HG02588 (cell line): ENCODE data around the gene HOXD9.

Experiments used
- ATAC-seq: cut with Tn5 transposase; IDR thresholded peaks from one replicate; pipeline ENCODE4 v1.9.1; 2021; ENCODE audit warnings: mild to moderate bottlenecking, moderate library complexity; ENCODE audit not compliant: unreplicated experiment

HOXD9 gene

DNA sequence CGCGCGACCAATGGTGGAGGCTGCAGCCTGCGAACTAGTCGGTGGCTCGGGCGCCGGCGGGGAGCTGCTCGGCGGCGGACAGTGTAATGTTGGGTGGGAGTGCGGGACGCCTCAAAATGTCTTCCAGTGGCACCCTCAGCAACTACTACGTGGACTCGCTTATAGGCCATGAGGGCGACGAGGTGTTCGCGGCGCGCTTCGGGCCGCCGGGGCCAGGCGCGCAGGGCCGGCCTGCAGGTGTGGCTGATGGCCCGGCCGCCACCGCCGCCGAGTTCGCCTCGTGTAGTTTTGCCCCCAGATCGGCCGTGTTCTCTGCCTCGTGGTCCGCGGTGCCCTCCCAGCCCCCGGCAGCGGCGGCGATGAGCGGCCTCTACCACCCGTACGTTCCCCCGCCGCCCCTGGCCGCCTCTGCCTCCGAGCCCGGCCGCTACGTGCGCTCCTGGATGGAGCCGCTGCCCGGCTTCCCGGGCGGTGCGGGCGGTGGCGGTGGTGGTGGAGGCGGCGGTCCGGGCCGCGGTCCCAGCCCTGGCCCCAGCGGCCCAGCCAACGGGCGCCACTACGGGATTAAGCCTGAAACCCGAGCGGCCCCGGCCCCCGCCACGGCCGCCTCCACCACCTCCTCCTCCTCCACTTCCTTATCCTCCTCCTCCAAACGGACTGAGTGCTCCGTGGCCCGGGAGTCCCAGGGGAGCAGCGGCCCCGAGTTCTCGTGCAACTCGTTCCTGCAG, at the start of gene HOXD9:
Gene HOXD9 (plus strand): TSS at position 37 of the 728 bp plus-strand sequence. CDS start 50 bp downstream, at position 87.
- no peak for ATAC-seq

DNA sequence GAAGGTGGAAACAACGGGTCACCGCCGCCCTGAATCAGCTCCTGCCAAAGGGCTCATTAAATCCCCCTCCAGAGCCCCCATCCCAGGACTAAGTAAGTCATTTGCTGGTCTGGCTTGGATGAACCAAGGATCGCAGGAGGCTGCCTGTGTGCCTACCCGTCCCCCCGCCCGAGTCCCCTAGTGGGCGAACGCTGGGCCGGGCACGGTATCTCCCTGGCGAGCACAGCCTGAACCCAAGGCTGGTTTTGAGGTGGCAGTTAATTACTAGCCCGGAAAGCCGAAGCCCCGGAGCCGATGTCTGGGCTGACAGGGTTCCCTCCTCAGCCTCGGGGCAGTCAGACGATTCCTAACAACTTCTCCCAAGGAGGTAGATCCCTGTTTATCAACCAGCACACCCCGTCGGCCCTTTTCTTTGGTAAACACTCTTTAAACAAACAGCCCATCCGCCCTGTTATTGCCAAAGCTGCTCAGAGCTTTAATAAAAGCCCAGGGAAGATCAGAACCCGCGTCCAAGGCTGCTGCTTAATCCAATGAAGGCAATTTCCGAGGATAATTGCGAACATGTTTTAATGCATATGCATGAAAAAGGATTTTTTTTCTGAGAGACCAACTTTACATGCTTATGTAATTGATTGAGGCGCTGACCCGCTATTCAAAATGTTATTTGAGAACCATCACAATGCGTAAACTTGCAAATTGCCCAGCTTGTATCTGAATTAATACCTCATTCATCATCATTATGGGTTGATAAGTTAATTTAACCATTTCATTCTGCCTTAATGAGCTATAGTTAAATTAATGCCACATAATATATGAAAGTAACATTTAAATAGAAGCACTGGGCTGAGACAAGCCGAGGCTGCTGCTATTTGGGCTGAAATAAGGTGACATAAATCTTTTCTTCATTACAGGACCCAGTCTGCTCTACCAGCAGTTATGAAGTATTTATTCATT, 49.3 kb upstream of the HOXD9 start:
- ATAC-seq = no peak

DNA sequence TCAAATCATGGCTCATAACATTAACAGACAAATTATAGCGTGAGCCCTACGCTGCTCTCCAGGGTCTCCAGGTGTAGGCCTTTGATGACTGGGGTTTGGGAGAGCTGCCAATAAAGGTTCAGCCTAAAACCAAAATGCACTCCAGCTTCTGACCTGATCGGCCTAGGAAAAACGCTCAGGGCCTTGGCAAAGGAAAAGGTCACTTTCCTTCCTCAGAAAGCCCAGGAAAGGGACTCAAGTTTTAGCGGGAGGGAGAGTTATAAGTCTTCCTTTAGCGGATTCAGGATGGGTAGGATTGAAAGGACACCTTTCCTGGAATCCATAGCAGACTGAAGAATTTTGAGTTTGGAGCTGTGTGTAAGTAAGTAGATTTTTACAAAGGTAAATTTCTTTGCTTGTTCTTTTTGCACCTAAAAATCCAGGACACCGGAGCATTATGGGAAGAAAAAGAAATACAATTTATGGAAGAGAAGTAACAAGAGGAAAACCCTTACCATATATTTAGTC, 47.5 kb upstream of the HOXD9 start:
- ATAC-seq = no peak

DNA sequence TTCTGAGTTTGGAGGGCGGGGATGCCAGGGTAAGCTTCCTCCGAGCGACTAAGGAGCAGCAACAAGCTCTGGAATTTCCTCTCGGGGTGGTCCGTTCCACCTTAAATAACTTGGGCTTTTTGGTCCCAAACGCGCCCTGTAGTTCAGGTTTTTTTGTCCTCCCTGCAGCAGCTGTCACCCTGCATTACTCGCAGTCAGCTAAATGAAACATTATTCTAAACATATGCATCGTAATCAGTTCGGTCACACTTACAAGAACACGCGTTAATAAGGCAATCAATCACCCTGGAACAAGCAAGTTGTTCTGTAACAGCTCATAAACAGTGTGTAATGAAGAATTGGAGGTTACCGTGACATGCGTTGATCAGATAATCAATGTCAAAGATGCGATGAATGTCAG, 47.0 kb upstream of the HOXD9 start:
- ATAC-seq = no peak

DNA sequence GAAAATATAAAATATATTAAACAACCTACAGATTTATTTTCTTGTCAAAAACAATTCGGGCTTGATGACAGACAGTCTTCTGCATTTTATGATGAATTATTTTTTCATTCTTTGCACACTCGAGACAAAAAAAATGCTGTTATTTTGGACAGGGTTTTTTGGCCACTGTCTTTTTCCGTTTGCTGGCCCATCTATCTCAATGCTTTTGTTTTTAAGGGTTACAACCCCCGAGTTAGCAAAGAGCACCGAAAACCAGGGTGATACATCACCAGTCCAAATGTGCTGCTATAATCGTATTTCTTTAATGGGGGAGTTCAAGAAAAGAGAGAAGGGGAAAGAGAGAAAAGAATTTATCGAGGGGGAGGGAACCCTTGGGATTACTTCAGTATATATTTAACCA, 46.5 kb upstream of the HOXD9 start:
- no peak for ATAC-seq

DNA sequence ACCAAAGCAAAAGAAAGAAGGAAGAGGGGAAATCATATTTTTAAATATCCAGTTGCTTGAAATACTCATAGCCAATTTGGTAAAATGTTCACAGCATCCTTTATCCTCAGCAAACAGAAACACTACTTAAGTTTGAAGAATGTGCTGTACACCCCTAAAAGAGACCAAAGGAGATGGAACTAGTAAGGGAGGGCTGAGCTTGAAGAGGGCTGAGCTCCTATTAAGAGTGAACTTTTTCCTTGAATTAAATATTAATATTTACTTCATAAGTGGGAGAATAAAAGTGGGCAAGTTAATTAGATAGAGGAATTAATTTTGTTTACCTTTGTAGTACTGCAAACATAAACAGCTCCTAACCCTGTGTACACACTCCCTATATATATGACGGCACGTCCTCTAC, 45.7 kb upstream of the HOXD9 start:
- no peak for ATAC-seq

DNA sequence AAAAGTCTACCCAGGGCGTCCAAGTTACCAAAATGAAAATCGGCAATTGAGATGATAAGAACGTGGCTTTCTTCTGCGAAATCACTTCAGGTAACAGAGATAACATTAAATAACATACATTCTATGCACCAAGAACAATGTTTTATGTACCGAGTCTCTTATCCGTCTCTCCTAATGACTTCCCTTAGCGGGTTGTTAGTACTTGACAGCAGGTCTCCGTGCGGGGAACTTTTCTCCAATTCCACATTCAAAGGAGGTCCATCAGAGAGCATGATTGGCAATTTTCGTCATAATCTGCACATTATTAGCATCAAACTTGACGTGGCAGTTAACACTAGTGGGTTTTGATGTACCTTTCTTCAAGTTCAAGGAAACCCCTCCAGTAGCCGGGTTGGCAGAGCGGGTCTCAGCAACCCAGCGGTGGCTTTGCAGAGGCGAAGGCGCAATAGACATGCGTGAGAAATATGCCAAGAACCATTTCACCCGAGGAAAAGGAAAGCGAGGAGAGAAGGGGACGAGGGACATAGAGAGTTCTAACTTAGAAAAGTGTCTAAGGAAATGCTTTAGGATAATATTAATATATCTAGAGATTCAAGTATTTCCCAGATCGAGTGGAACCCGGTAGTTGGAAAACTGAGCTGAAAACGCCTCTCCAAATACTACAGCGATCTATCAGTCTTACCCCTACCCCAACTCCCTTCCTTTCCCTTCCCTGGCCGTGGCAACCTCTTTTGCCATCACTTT, 43.8 kb upstream of the HOXD9 start:
- ATAC-seq = no peak

DNA sequence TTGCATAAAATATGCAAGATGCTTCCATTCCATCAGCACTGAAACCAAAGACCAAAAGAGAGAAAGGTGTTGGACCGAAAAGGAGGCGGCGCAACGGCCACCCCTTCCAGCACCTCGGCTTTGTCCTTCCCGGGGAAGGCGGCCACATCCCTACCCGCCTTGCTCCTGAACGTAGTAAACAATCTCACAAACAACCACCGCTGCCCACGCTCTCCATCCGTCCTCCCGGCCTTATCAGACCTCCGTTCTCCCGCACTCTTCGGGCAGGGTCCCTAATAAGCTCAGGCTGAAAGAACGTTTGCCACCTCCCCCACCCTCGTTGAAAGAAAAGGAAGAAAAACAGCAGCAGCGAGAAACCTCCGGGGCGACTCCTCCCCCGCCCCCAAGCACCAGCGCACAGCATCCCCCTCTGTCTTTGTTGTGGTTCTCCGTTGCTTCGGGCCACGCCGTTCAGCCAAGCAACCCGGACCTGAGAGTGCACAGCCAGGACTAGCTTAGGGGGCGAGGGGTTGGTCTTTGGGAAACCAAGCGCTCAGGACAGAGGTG, 43.2 kb upstream of the HOXD9 start:
- no peak for ATAC-seq

DNA sequence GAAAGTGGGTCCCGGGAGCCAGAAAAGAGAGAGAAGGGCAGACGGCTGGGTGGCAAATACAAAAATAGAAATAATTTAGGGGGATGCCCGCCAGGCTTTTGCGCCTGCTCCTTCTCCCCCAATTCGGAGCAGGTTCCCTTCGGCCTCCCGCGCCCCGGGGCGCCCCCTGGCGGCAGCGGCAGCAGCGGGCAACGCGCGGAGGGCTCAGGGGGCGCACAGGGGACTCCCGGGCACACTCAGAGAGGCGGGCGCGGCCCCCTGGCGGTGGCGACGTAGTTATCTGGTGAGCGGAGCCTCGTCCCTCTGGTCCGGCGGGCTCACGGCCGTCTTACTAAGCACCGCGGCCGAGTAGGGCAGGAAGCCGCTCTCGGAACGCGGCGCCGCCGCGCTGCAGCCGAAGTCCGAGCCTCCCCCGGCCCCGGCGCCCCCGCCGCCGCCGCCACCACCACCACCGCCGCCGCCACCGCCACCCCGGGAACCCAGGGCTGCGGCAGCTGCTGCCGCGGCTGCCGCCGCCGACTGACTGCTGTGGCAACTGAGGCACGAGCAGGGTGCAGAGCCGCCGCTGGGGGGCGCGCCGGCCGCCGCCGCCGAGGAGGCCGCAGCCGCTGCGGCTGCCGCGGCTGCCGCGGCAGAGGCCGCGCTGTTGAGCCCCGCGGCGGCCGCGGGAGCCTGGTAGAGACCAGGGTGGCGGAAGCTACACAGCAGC, 42.5 kb upstream of the HOXD9 start:
- no peak for ATAC-seq

DNA sequence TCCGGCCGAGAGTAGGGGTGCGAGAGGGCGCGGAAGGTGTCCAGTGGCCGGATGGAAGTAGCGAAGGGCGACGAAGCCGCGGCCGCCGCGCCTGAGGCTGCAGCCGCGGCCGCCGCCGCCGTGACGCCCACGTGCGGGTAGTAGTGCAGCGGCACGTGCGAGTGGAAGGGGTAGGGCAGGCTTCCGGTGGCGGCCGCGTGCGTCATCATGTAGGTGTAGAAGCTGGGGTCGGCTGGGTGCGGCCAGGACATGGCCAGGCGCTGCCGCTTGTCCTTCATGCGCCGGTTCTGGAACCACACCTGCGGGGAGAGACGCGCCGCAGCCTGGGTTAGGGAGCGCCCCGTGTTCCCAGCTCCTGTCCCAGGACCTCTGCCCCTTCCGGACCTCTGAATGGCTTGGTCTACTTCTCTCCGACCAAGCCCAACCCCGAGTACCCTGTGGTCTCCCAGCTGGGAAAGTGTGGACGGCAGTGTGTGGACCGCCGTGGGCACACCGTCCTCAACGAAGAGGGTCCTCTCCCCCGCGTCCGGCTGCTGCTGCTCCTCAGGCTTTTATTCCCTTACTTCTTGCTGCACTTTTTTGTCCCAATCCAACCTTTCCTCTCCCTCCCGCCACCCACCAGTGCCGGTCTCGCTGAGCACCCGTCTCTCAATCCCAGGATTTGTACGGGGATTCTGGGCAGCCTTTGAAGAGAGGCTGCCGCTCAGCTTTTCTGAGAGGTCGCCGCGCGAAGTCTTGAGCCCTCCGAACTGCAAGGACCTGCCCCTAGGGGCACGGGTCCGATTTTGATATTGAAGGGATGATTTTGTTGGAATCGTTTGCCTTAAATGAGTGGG, 41.8 kb upstream of the HOXD9 start:
- ATAC-seq = no peak

DNA sequence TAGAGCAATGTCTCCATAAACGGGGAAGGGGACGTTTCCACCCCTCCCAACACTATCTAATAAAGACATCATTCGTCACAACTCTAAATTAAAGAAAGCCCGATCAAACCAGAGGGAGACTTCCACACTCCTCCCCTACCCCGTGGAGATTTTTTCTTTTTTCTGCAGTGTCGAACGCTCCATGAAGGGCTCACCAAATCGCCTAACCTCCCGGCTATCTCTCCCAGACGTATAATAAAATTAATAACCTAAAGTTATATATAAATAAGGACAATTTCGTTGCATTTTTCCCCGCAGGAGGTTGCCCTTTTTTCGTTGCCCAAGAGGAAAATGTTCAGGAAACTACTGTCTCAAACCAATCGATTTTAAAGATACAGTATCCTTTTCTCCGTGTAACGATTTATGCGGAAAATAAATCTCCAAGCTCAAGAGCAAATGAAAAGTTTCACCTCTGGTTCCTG, 41.1 kb upstream of the HOXD9 start:
- no peak for ATAC-seq

DNA sequence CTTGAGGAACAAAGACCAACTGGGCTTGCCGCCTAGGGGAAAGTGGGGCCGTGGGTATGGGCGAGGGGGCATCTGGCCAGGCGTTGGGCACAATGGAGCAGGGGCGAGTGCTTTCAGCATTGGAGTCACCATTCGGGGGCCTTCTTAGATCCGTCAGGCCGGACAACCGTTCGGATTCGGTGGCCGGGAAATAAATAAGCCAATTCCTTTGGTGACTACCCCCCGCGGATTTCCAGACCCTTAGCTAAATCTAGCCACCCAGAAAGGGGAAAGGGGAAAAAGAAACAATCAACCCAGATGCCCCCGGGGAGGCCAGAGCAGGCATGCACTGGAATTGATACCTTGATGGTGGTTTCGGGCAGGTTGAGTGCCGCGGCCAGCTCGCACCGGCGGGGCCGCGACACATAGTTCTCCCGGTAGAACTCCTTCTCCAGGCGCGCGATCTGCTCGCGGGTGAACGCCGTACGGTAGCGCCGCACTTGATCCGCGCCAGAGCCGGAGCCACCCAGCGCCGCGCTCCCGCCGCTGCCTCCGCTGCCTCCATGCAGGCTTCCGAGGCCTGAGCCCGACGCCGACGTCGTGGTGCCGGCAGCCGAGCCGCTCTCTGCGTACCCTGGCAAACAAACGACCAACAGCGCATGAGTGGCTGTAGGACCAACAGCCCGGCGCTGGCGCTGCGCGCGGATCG, 40.5 kb upstream of the HOXD9 start:
- ATAC-seq = no peak

DNA sequence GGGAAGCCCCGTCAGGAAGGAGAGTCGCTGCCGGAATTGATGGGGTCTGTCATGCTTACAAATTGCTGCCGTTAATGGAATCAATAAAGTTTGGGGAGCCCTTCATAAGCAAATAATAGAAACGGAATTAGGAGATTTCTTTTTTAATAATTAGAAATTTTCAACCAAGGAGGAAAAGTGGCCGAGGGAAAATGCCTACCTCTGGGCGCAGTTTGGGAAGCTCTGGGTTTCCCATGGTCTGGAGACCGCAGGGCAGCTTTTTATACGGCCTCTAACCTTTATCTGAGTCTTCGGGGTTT, 40.0 kb upstream of the HOXD9 start:
- no peak for ATAC-seq

DNA sequence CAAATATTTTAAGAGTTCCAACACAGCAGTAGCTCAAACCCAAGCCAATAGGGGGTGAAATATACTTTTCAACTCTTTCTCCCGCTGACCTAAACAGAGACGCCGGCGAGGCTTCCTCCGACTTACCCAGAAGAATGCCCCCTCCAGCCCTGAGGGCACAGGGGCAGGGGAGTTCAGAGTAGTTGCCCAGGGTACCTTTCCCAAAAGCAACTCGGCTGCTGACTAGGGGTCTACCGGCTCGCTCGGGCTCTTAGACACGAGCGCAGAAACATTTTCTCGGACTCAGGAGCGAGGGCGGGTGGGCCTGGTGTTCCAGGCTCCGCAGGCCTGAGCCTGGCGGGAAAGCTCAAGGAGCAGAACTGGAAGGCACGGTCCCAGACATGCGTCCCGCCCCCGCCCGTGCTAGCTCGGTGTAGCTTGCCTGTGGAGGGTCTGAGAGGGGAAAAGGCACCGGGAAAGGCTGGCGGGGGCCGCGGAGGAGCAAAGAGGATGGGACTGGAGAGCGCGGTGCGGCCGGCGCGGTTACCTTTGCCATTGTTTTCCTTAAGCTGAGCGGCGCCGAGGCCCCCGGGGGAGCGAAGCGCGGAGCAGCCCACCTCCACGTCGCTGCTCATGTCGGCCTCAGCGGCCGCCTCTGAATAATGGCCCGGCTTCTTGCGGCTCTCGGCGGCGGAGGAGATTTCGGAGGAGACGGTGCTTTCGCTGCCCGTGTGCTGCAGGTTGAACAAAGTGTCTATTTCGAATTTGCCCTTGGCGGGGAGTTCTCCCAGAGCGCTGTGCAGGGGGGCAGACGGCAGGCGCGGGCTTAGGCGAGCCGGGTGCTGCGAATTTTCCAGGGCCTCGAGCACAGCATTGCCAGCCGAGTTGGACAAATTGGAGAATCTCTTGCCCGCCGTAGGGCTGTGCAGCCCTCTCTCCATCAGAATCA, 39.4 kb upstream of the HOXD9 start:
- ATAC-seq = no peak

DNA sequence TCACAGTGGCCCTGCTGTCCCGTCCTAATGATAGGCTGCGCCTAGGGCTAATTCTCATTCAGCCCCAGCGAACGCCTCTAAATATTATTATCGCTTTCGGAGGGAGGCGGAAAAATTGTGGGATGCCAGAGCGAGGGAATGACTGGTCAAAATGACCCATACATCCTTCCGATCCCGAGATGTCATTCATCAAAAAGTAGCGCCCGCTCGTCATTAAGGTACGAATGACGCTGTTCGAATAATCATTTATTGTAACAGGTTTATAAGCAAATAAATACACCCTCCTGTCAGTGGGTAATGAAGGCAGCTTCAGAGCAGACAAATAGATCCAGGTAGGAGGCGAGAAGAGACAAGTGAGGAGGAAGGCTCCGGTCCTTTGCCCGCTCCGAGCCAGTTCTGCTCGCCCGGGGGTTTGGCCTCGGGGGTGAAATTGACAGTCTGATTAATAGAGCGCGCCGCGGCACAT, 38.7 kb upstream of the HOXD9 start, which contains the start of gene EVX2:
Gene EVX2 (minus strand): TSS at position 167 of the 466 bp plus-strand sequence. CDS start 186 bp downstream, outside the sequence.
- no peak for ATAC-seq

DNA sequence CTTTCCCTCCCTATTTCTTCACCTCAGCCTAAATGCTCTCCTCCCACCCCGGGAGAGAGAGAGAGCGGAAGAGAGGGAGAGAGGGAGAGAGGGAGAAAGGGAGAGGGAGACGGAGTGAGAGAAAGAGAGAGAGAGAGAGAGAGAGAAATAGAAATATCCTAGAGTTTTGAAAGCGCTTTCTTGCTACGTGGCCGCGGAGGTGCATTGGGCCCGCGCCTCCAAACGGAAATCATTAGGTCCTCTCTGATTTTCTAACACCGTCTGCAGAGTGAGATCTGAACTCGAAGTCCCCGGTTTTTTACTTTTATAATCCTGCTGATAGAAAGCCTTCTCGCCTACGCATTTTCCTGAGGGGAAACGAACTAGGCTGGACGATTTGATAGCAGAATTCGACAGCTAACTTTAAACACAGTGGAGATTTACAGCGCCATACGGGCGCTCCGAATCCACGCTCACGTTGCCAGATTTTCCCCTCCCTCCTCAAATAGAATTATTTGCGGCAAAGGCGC, 37.9 kb upstream of the HOXD9 start:
- ATAC-seq = no peak

DNA sequence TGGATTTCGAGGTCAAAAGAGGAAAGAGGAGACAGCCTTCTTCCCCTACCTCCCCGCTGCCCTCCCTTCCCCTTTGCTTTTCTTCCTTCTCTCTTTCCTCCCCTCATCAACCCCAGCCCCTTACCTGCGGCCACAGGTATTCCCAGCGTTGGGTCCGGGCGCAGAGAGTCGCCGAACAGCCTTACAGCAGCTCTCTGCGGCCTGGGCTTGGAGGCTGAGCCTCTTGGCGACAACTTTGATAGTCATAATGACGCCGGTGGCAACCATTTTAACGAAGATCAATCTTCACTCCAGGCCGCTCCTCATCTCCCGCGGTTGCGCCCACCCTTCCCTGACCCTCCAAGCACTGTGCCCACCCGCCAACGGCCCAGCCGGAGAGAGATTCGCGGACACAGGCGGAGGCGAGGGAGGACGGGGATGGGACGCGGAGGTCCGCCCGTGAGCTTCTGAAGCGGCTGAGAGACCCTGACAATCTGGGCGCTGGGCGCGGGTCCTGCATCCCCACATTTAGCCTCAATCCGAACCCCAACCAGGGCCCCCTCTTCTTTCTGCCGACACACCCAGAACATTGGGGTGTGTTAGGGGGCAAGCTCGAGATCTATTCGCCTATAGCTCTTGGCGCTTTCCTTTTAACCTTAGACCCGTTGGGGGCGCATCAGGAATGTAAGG, 37.3 kb upstream of the HOXD9 start:
- no peak for ATAC-seq
